H1 (cell line): ENCODE measurements around the gene PPFIBP2. TPM values are rescaled to one million over a fixed set of nuclear protein-coding genes. Genes with fewer than 3 reads are reported as not detected.
A peak's percentile ranks its signal among the peaks of the same experiment; 100 is the strongest.

Experiments
- CTCF ChIA-PET: fragments of 300-600 bp; sonication (Branson Sonifier 250); formaldehyde crosslinking; loops from one replicate; lab custom pipeline; 2021; ENCODE audit not compliant: partially characterized antibody; lab: Charles Lee
- POLR2A ChIA-PET: fragments of 300-600 bp; sonication (Branson Sonifier 250); formaldehyde crosslinking; loops from one replicate; lab custom pipeline; 2021; ENCODE audit warnings: inconsistent platforms; ENCODE audit not compliant: partially characterized antibody; lab: Charles Lee
- DNase-seq, 2 experiments: peaks; one replicate each; pipeline versions ENCODE4 v3.0.0 to v3.0.0-alpha.2; 2010 to 2022; ENCODE audit warnings: low spot score in 2 of 2, low read depth in 1 of 2, mixed read lengths in 1 of 2
- FAIRE-seq: peaks from 2 replicates; lab custom pipeline; 2011; peaks lifted over from hg19 to GRCh38; lab: Jason Lieb, UNC
- H2AFZ ChIP-seq: 2 replicates; pipeline ENCODE4 v1.8.1; 2012; ENCODE audit warnings: low read length, inconsistent platforms
- H2AK5ac ChIP-seq: 2 replicates; pipeline ENCODE4 v1.6.1; 2013; ENCODE audit warnings: low read depth, low read length
- H2BK120ac ChIP-seq: replicated peaks from 2 replicates; pipeline ENCODE3; 2013; ENCODE audit warnings: low read depth, low read length, inconsistent platforms
- H2BK12ac ChIP-seq: 2 replicates; pipeline ENCODE4 v1.6.1; 2013; ENCODE audit warnings: low read depth, low read length
- H2BK15ac ChIP-seq: 2 replicates; pipeline ENCODE4 v1.6.1; 2013; ENCODE audit warnings: low read length
- H2BK20ac ChIP-seq: 2 replicates; pipeline ENCODE4 v1.6.1; 2013; ENCODE audit warnings: low read length
- H2BK5ac ChIP-seq: 2 replicates; pipeline ENCODE4 v1.6.1; 2013; ENCODE audit warnings: low read depth, low read length
- H3K14ac ChIP-seq: 2 replicates; pipeline ENCODE4 v1.6.1; 2013; ENCODE audit warnings: inconsistent platforms; ENCODE audit not compliant: insufficient read length
- H3K18ac ChIP-seq: 2 replicates; pipeline ENCODE4 v1.6.1; 2013; ENCODE audit warnings: low read length; ENCODE audit errors: extremely low read depth
- H3K23ac ChIP-seq: 2 replicates; pipeline ENCODE4 v1.6.1; 2013; ENCODE audit warnings: inconsistent platforms; ENCODE audit not compliant: insufficient read length
- H3K23me2 ChIP-seq: 2 replicates; pipeline ENCODE4 v1.6.1; 2013; ENCODE audit warnings: low read depth, low read length
- H3K27ac ChIP-seq: 2 replicates; pipeline ENCODE4 v1.6.1; 2011; ENCODE audit warnings: low read depth, low read length, inconsistent platforms
- H3K27me3 ChIP-seq, 4 experiments: replicated peaks in 1 of 4; 1 replicate in 1 of 4; 2 replicates in 3 of 4; pipeline versions ENCODE4 v1.6.1 to v1.8.1; 2011 to 2013; ENCODE audit warnings: low read length in 3 of 4, mild to moderate bottlenecking in 3 of 4, inconsistent platforms in 2 of 4, mixed read lengths in 2 of 4, moderate library complexity in 1 of 4; ENCODE audit not compliant: control insufficient read depth in 3 of 4, insufficient read depth in 3 of 4; ENCODE audit errors: extremely low read depth in 1 of 4
- H3K36me3 ChIP-seq, 4 experiments: 2 replicates each; pipeline versions ENCODE4 v1.6.1 to v1.8.1; 2011 to 2013; ENCODE audit warnings: mild to moderate bottlenecking in 4 of 4, low read length in 3 of 4, moderate library complexity in 2 of 4, control low read depth in 1 of 4, inconsistent platforms in 1 of 4; ENCODE audit not compliant: insufficient read depth in 4 of 4, control insufficient read depth in 2 of 4
- H3K4ac ChIP-seq: replicated peaks from 2 replicates; pipeline ENCODE3; 2013; ENCODE audit warnings: low read length, low read depth, mixed read lengths, inconsistent platforms; ENCODE audit not compliant: insufficient read length
- H3K4me1 ChIP-seq, 4 experiments: replicated peaks in 1 of 4; 1 replicate in 1 of 4; 2 replicates in 3 of 4; pipeline versions ENCODE4 v1.6.1 to v1.8.1; 2011 to 2013; ENCODE audit warnings: low read length in 3 of 4, inconsistent platforms in 2 of 4, mixed read lengths in 1 of 4; ENCODE audit not compliant: insufficient read depth in 4 of 4, control insufficient read depth in 3 of 4
- H3K4me2 ChIP-seq, 2 experiments: 2 replicates each; pipeline versions ENCODE4 v1.6.1 to v1.8.1; 2011 to 2013; ENCODE audit warnings: low read depth in 2 of 2, low read length in 2 of 2, control low read depth in 1 of 2, inconsistent platforms in 1 of 2, mild to moderate bottlenecking in 1 of 2; ENCODE audit not compliant: insufficient read depth in 1 of 2
- H3K4me3 ChIP-seq, 4 experiments: fragments of 200-600, 300-600 bp in 1 of 4; sonication (generic), shearing (Covaris generic), sonication (Bioruptor Twin) in 1 of 4; 2 replicates each; pipeline versions ENCODE4 v1.5.1 to v1.8.1; 2011 to 2016; ENCODE audit warnings: low read length in 4 of 4, low read depth in 3 of 4, control low read depth in 2 of 4, inconsistent platforms in 2 of 4, mild to moderate bottlenecking in 2 of 4, mixed read lengths in 1 of 4, moderate library complexity in 1 of 4; ENCODE audit not compliant: insufficient read depth in 2 of 4; ENCODE audit errors: extremely low read depth in 1 of 4
- H3K56ac ChIP-seq: replicated peaks from 2 replicates; pipeline ENCODE3; 2013; ENCODE audit warnings: low read depth, mild to moderate bottlenecking, mixed read lengths, low read length, inconsistent platforms; ENCODE audit not compliant: insufficient read length
- H3K79me1 ChIP-seq: 2 replicates; pipeline ENCODE4 v1.6.1; 2013; ENCODE audit warnings: low read depth, low read length, control low read depth
- H3K79me2 ChIP-seq, 2 experiments: 2 replicates each; pipeline versions ENCODE4 v1.6.1 to v1.8.1; 2012 to 2013; ENCODE audit warnings: low read length in 2 of 2, mild to moderate bottlenecking in 2 of 2, inconsistent platforms in 1 of 2; ENCODE audit not compliant: insufficient read depth in 2 of 2, control insufficient read depth in 1 of 2
- H3K9ac ChIP-seq, 4 experiments: replicated peaks in 1 of 4; 1 replicate in 1 of 4; 2 replicates in 3 of 4; pipeline versions ENCODE4 v1.6.1 to v1.8.1; 2011 to 2013; ENCODE audit warnings: low read depth in 3 of 4, low read length in 3 of 4, control low read depth in 2 of 4, mild to moderate bottlenecking in 2 of 4, moderate library complexity in 2 of 4, inconsistent platforms in 1 of 4; ENCODE audit errors: extremely low read depth in 1 of 4
- H3K9me3 ChIP-seq, 2 experiments: 2 replicates each; pipeline versions ENCODE4 v1.6.1 to v1.8.1; 2012 to 2013; ENCODE audit warnings: mild to moderate bottlenecking in 2 of 2, moderate library complexity in 2 of 2, control low read depth in 1 of 2, inconsistent platforms in 1 of 2, low read depth in 1 of 2, low read length in 1 of 2, mixed read lengths in 1 of 2; ENCODE audit not compliant: insufficient read depth in 2 of 2
- H4K20me1 ChIP-seq, 2 experiments: replicated peaks in 1 of 2; 2 replicates each; pipeline versions ENCODE3 to v1.8.1; 2011 to 2013; ENCODE audit warnings: inconsistent platforms in 2 of 2, low read length in 2 of 2, mild to moderate bottlenecking in 1 of 2; ENCODE audit not compliant: insufficient read depth in 2 of 2, control insufficient read depth in 1 of 2
- H4K5ac ChIP-seq: 2 replicates; pipeline ENCODE4 v1.6.1; 2013; ENCODE audit warnings: low read length, low read depth, mixed read lengths, inconsistent platforms; ENCODE audit not compliant: insufficient read length
- H4K8ac ChIP-seq: 2 replicates; pipeline ENCODE4 v1.8.0; 2013; ENCODE audit warnings: mild to moderate bottlenecking, moderate library complexity, low read length, inconsistent platforms; ENCODE audit not compliant: insufficient read depth; ENCODE audit errors: extremely low read depth
- H4K91ac ChIP-seq: replicated peaks from 2 replicates; pipeline ENCODE3; 2013; ENCODE audit warnings: low read length, mixed read lengths, inconsistent platforms; ENCODE audit not compliant: insufficient read length
- BRCA1 ChIP-seq: IDR thresholded peaks from 2 replicates; pipeline ENCODE4 v1.6.1; 2012; ENCODE audit warnings: low read depth, low read length, improper control_type of control experiment
- CTBP2 ChIP-seq: IDR thresholded peaks from 2 replicates; pipeline ENCODE4 v1.7.0; 2011; ENCODE audit warnings: borderline replicate concordance, mild to moderate bottlenecking, moderate library complexity, mixed read lengths, low read length; ENCODE audit not compliant: insufficient read depth, insufficient read length
- GABPA ChIP-seq: IDR thresholded peaks from 2 replicates; pipeline ENCODE4 v1.6.1; 2011; ENCODE audit warnings: mild to moderate bottlenecking, low read length, moderate library complexity, borderline replicate concordance; ENCODE audit not compliant: insufficient read depth
- GTF2F1 ChIP-seq: IDR thresholded peaks from 2 replicates; pipeline ENCODE4 v1.6.1; 2012; ENCODE audit warnings: low read depth, low read length, improper control_type of control experiment, borderline replicate concordance
- HDAC6 ChIP-seq: IDR thresholded peaks from one replicate; pipeline ENCODE4 v1.7.1; 2012; ENCODE audit warnings: low read depth, mild to moderate bottlenecking, inconsistent platforms, low read length, moderate library complexity
- JUN ChIP-seq: IDR thresholded peaks from 2 replicates; pipeline ENCODE4 v1.6.1; 2011; ENCODE audit warnings: low read depth, mild to moderate bottlenecking, improper control_type of control experiment, low read length
- KDM5A ChIP-seq: fragments of 200-600 bp; IDR thresholded peaks from 2 replicates; pipeline ENCODE4 v1.7.1; 2012; ENCODE audit warnings: mild to moderate bottlenecking, low read length, inconsistent platforms, mixed read lengths
- NRF1 ChIP-seq: IDR thresholded peaks from 2 replicates; pipeline ENCODE4 v1.6.1; 2011; ENCODE audit warnings: mild to moderate bottlenecking, low read depth, low read length, improper control_type of control experiment
- SIRT6 ChIP-seq: IDR thresholded peaks from one replicate; pipeline ENCODE4 v1.7.1; 2012; ENCODE audit warnings: low read length, inconsistent platforms
- SP1 ChIP-seq: IDR thresholded peaks from 2 replicates; pipeline ENCODE4 v1.6.1; 2011; ENCODE audit warnings: low read depth, low read length
- TBP ChIP-seq: IDR thresholded peaks from 2 replicates; pipeline ENCODE4 v1.6.1; 2011; ENCODE audit warnings: low read depth, low read length, improper control_type of control experiment
- WGBS, 2 experiments: shearing (Covaris generic) in 1 of 2; methylation state at CpG; one replicate each; pipeline versions ENCODE4 v1.1.6 to v1.1.7; 2013 to 2015; ENCODE audit warnings: low lambda C conversion rate in 2 of 2, mixed read lengths in 2 of 2, inconsistent platforms in 1 of 2, low coverage in 1 of 2, missing lambda C conversion rate in 1 of 2; ENCODE audit not compliant: insufficient replicate concordance in 2 of 2, insufficient coverage in 1 of 2, insufficient read length in 1 of 2; ENCODE audit errors: extremely low coverage in 1 of 2, missing lambda C conversion rate in 1 of 2; 5-methylcytosine and 5-hydroxymethylcytosine counted together
- polyA plus RNA-seq, 7 experiments: library from polyadenylated mRNA; depleted of rRNA in 3 of 7; stranded (reverse) in 5 of 7; unstranded in 2 of 7; fragments of >200 nt in 5 of 7; fragments of 200-250 nt in 2 of 7; gene quantifications; 1 replicate in 5 of 7; 2 replicates in 1 of 7; 4 replicates in 1 of 7; pipeline versions ENCODE4 v1.2.1 to v1.2.3, GENCODE V29; 2011 to 2013; ENCODE audit warnings: missing spikeins in 2 of 7, mixed read lengths in 2 of 7
- total RNA-seq: library from RNA; stranded (reverse); fragmentation: NEBNext Ultra II Directional; extraction: Animal tissue kit (Norgen Biotek cat#: 25700); gene quantifications from 2 replicates; pipeline ENCODE4 v1.2.1, GENCODE V29; 2021
- TF ChIP-seq, protein P1 (sequence below): IDR thresholded peaks from 2 replicates; pipeline ENCODE4 v1.6.1; 2012; ENCODE audit warnings: inconsistent platforms
- TF ChIP-seq, protein P2 (sequence below): IDR thresholded peaks from 2 replicates; pipeline ENCODE4 v1.6.1; 2012; ENCODE audit warnings: low read length, inconsistent platforms

PPFIBP2 gene
- total and polyA plus RNA-seq, 2 of the 8 experiments (the other 6 are each of a cell fraction or from before 2014, with no cell fraction given) = 5.5 to 9.8 TPM

DNA sequence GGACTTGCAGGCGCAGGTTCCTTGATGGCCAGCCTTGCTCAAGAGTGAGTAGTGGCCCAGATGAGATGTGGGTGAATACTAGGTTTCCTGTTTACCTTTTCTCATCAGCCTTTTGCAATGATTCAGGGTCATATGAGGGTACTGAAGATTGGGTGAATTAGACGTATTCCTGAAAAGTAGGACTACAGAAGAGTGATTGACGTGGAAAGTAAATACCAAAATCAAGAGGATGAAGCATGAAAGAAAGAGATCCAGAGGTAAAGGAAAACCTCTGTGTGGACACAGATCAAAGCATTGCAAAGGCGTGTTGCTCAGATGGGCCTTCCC is 99.6 kb downstream of the PPFIBP2 start:
- no peak overlapping the region; the same call in 1 of the 2 replicates for H3K27ac ChIP-seq
- TF ChIP-seq CTBP2 = no peak
- TF ChIP-seq SIRT6 = no peak
- no peak for TF ChIP-seq KDM5A
- TF ChIP-seq BRCA1 = no peak
- TF ChIP-seq, protein P1, sequence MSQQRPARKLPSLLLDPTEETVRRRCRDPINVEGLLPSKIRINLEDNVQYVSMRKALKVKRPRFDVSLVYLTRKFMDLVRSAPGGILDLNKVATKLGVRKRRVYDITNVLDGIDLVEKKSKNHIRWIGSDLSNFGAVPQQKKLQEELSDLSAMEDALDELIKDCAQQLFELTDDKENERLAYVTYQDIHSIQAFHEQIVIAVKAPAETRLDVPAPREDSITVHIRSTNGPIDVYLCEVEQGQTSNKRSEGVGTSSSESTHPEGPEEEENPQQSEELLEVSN = no peak
- TF ChIP-seq HDAC6 = no peak
- TF ChIP-seq GABPA = no peak
- TF ChIP-seq JUN = no peak
- TF ChIP-seq NRF1 = no peak
- TF ChIP-seq GTF2F1 = no peak
- TF ChIP-seq, protein P2, sequence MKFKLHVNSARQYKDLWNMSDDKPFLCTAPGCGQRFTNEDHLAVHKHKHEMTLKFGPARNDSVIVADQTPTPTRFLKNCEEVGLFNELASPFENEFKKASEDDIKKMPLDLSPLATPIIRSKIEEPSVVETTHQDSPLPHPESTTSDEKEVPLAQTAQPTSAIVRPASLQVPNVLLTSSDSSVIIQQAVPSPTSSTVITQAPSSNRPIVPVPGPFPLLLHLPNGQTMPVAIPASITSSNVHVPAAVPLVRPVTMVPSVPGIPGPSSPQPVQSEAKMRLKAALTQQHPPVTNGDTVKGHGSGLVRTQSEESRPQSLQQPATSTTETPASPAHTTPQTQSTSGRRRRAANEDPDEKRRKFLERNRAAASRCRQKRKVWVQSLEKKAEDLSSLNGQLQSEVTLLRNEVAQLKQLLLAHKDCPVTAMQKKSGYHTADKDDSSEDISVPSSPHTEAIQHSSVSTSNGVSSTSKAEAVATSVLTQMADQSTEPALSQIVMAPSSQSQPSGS = no peak
- no peak for TF ChIP-seq SP1
- no peak for TF ChIP-seq TBP

More for the DNA sequence above, 99.6 kb downstream of the PPFIBP2 start:
- Histone ChIP-seq H3K4me3 (no peak overlapping the region), H4K20me1 (no peaks in the 10 kb centered on the region), H3K4me2 (no peak overlapping the region), H3K9me3 (no peaks in the 10 kb centered on the region), H2BK20ac (no peak overlapping the region), H2AK5ac (no peak overlapping the region), H3K14ac (no peak overlapping the region), H3K79me2 (no peaks in the 10 kb centered on the region), H2BK12ac (no peak overlapping the region), H3K23ac (no peak overlapping the region), H4K8ac (no peak overlapping the region; the same call in 1 of the 2 replicates), H2BK15ac (no peak overlapping the region), H2BK5ac (no peak overlapping the region), H2AFZ (no peak overlapping the region), H3K4ac (no peak overlapping the region), H3K79me1 (no peaks in the 10 kb centered on the region), H3K56ac (no peak overlapping the region), H3K18ac (no peak overlapping the region), H3K9ac (no peak overlapping the region), H3K4me1 (peaks cover 0 to 3% (median 2%) of the 10 kb centered on the region in 4 experiments; a peak in 4 of 7 replicates), H4K91ac (no peak overlapping the region), H3K23me2 (no peaks in the 10 kb centered on the region; the same call in 1 of the 2 replicates), H4K5ac (no peak overlapping the region), H3K36me3 (no peaks in the 10 kb centered on the region; a peak in 1 of 8 replicates), H2BK120ac (peak overlapping the region; percentile 15), H3K27me3 (no peaks in the 10 kb centered on the region)
- WGBS, 2 experiments = 93% methylated on average over 4 of the region's 4 CpGs; no CpG with 5 or more reads in 1 of the 2 experiments
- POLR2A ChIA-PET = no interaction called here
- FAIRE-seq (no peak), DNase-seq (no peak)
- CTCF ChIA-PET = interaction anchor here (1.0 to 1.8 kb wide), 2 partner anchors 13 to 29 kb away, joined by 3 to 5 read pairs; no protein-coding TSS in a partner anchor
